CD4-positive, alpha-beta T cell treated with Interleukin-6 at 100 ng/mL for 8 hours (primary cell): ENCODE data around the gene OGDHL.
"Not testable (repeated sequence)": the region's sequence is repeated elsewhere in the genome, so short reads cannot be mapped to it uniquely, and the experiment has no call there.

Experiments used
- DNase-seq: peaks from one replicate; pipeline ENCODE4 v3.0.0-alpha.2; 2020; ENCODE audit warnings: mixed read lengths, low spot score

The OGDHL gene

GRCh38 chr10:49739426-49739825 is 22.7 kb downstream of the OGDHL start:
- no peak for DNase-seq

- no peak for DNase-seq
Measured at GRCh38 chr10:49738616-49739360, 23.3 kb downstream of the OGDHL start.

DNA sequence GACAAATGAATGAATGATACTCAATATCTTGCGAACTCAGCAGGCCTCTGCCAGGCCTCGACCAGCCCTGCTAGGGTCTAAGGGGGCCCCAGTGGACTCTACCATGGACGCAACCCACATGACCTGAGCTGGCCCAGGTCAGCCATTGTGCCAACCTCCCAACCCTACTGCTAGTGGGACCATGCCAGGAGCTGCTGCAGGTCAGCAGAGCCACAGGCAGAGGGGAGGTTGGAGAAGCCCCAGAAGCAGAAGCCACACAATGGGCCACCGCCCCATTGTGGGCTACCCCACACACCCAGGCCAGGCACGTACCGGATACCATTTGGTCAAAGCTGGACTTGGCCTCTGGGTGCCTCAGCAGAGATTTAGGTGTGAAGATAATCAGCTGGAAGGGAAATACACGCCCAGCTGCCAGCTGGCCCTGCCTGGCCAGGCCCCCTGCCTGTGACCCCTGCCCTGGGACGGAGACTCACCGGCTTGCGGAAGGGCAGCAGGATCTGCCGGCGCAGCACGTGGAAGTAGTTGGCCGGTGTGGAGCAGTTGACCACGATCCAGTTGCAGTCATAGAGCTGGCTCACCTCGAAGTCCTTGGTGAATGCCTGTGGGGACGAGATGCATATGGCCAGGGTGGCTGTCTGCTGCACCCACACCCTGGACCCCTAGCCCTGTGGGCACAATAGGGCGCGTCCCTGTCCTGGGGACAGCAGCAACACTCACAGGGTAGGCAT is 24.5 kb downstream of the OGDHL start:
- DNase-seq: no peak

DNA sequence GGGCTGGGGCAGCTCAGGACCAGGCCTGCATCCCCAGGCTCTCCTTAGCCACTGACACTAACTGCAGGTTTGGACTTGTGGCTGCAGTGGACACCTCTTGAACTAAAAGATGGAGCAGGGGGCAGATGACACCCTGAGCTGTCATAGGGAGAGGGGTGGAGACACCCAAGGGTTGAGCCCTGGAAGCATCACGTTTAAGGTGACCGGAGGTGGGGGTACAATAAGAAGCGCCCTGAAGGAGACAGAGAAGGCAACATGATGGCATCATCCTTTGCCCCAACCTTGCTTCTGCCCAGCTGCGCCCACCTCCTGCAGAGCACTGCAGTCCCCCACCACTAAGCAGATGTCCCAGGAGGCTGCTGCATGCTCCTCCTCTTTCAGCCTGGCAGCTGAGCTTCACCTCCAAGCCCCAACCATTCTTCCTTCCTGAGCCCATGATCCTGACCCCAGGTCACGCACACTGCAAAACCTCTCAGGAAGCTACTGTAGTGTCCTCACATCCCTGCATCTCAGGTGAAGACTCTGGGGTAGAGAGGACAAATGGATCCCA is 25.5 kb downstream of the OGDHL start:
- no peak for DNase-seq

DNA sequence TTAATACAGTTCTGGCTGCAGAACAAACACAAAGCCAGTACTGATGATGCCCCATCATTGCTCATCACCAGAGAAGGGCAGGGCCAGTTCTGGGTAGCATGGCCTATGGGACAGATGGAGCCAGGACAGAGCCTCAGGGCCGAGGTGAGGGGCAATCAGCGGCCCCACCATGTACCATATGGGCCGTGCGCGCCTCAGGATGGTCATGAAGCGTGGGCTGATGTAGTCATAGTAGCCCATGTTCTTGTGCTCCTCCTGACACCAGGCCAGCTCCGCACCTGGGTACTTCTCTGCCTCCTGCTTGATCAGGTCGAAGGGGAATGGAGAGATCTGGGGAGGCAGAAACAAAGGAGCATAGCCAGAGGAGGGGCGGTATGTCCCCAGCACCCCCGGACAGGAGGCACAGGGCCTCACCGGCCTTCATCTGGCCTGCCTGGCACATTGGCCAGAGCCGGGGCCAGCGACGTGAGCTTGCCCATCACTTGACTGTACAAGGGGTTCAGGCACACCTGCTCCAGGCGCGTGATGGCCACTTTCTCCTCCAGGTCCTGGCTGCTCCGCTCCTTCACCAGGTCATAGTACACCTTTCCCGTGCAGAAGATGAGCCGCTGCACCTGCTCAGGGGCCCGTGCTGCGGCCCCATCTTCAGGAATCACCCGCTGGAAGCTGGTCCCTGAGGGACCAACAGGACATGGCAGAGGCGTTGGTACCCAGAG is 26.1 kb downstream of the OGDHL start:
- no peak for DNase-seq

- no peak for DNase-seq
Measured at GRCh38 chr10:49735161-49735560, 27.0 kb downstream of the OGDHL start.

- DNase-seq: no peak
Measured at GRCh38 chr10:49734676-49735075, 27.4 kb downstream of the OGDHL start.

GRCh38 chr10:49733866-49734265 is 28.3 kb downstream of the OGDHL start:
- DNase-seq: no peak

DNA sequence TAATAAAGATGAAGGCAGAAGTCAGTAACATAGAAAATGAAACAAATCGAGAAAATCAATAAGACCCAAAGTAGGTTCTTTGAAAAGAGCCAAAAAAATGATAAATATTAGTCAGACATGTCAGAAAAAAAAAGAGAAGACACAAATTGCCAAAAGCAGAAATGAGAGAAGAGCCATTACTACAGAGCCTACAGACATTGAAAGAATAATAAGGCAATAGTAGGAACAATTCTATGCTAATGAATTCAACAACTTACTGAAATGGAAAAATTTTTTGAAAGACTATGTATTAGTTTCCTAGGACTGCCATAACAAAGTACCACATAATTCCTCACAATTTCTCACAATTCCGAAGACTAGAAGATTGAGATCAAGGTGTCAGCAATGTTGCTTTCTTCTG is 35.5 kb downstream of the OGDHL start:
- no peak for DNase-seq

- not testable (repeated sequence) for DNase-seq
Measured at GRCh38 chr10:49715157-49715556, 47.0 kb downstream of the OGDHL start.

DNA sequence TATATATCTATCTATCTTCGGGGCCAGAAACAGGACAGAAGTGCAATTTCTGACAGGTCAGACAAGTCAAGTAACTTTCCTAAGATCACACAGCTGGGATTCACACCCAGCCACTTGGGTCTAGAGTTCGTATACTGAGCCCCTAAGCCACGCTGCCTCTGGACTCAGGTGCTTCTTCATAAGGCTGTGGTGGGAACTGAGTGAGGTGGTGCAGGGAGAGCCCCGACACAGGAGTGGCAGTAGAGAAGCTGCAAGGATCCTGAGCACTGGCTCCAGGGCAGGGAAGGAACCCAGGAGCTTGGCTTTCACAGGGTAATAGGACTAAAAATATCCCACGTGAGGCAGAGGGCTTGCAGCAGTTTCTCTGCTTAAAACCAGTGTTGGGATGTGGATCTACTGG is 48.9 kb downstream of the OGDHL start:
- no peak for DNase-seq

DNA sequence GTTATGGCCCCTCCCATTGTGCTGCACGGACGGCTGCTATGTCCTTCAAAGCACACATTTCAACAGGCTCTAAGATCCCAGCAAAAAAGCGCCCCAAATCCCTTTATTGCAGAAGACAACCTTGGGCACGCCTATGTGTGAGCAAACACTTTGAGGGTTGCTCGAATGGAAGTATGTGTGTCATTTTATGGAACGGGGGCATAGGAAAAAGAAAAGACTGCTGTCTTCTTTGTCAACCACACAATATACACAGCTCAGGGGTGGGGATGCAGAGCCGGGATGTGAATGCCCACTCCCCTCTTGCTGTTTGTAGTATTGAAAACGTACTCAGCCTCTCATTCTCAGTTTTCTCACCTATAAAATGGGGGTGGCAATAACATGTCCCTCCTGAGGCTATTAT is 50.6 kb downstream of the OGDHL start:
- no peak for DNase-seq

GRCh38 chr10:49710966-49711365 is 51.2 kb downstream of the OGDHL start:
- no peak for DNase-seq

- DNase-seq: no peak
Measured at GRCh38 chr10:49709934-49710333, 52.2 kb downstream of the OGDHL start.

- no peak for DNase-seq
Measured at GRCh38 chr10:49707585-49707984, 54.5 kb downstream of the OGDHL start.

- DNase-seq: no peak
Measured at GRCh38 chr10:49700997-49701396, 61.1 kb downstream of the OGDHL start.

DNA sequence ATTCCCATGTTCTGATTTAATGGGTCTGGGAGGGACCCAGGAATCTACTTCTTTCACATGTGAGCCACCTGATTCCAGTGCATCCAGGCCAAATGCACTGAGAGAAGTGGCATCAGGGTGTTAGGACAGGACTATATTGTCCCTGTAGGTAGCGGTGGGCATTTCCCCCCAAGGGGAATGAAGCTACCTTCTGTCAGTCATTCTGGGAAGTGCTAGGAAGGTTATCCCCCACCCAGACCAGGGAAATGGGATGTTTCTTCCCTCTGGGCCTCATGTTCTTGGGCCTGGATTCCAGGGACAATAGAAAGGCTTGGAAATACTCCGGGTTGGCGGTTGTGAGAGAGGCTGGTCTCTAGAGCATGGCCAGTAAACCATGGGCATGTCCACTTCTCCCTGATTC is 61.9 kb downstream of the OGDHL start:
- DNase-seq: no peak

- no peak for DNase-seq
Measured at GRCh38 chr10:49698679-49699078, 63.4 kb downstream of the OGDHL start.

DNA sequence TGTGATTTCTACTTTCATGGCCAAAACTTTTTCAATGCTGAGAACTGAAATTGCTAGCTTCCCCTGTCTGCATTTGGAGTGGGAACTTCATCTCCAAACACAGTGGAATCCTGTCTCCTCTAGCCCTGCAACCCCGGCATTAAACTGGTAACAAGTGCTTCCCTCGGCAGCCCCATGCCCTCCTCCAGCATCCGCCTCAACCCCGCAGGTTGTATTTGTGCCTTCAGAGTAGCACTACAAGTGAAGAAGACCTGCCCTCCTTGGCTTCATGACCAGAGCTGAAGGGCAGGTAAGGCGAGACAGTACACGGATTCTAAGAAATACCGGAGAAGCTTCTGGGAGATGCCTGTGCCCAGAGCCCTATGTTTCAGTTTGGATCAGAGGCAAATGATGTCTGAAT is 65.8 kb downstream of the OGDHL start:
- no peak for DNase-seq

DNA sequence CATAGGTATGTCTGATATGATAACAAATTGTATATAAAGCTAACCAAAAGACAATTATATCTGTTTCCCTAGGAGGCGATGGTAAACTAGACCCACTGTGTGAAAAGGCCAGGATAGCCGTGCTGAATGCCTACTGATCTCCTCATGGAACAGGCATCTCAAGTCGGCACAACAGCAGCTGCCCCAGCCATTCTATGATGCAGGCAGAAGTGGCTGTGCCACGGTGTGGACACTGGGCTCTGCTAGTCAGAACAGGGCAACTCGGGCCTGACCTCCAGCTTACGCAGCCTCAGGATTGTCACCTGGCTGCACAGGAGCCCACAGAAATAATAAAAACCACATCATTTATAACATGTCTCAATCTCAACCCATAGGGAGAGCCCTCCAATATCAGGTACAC is 67.7 kb downstream of the OGDHL start:
- no peak for DNase-seq

DNA sequence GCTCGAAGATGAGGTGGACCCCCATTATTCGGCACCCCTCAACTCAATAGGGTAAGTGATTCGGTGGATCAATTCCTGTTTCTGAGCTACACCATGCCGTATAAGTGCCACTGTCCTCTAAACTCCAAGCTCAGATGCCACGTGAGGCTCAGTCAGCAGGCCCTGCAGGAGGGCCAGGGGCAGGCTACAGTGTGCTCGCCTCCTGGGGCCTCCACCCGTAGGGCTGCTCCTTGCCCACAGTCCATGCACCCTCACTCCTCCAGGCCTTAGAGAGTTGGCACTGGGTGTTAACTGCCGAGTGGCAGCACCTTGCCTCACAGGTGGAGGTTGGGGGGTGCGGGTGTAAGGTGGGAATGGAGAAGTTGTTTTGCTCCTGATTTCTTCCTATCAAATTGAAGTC is 70.5 kb downstream of the OGDHL start:
- no peak for DNase-seq

GRCh38 chr10:49690698-49691356 is 71.3 kb downstream of the OGDHL start:
- no peak for DNase-seq
